Astrocyte (in vitro differentiated cells and primary cell): Measurements from ENCODE around the gene RAD54L2.

ENCODE experiments used
- EZH2 ChIP-seq: IDR thresholded peaks from 2 replicates; pipeline ENCODE4 v1.6.1; 2012; ENCODE audit warnings: mild to moderate bottlenecking, low read length, inconsistent platforms; ENCODE audit not compliant: insufficient read depth
- TF ChIP-seq, protein P1 (sequence below): IDR thresholded peaks from 2 replicates; pipeline ENCODE4 v1.5.1; 2011; ENCODE audit warnings: low read depth, mild to moderate bottlenecking, inconsistent platforms, low read length, moderate library complexity; ENCODE audit not compliant: insufficient read depth

DNA sequence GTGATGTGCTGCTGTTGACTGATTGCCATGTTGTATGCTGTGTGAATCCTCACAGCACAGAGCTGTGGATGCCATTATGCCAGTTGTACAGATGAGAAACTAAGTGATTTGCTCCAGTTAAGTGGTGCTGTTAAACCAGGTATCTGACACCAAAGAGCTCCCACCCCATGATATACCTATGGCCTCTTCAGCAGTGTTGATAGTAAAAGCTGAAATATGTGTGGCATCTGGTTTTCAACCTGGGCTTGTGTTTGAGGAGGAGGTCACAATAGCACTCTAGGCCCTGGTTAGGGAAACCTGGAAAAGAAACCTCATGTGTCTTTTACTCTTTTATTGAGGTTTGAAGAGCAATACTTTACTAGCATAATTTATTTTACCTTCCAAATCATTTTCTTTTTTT, 21.4 kb downstream of the RAD54L2 start:
- TF ChIP-seq, protein P1, sequence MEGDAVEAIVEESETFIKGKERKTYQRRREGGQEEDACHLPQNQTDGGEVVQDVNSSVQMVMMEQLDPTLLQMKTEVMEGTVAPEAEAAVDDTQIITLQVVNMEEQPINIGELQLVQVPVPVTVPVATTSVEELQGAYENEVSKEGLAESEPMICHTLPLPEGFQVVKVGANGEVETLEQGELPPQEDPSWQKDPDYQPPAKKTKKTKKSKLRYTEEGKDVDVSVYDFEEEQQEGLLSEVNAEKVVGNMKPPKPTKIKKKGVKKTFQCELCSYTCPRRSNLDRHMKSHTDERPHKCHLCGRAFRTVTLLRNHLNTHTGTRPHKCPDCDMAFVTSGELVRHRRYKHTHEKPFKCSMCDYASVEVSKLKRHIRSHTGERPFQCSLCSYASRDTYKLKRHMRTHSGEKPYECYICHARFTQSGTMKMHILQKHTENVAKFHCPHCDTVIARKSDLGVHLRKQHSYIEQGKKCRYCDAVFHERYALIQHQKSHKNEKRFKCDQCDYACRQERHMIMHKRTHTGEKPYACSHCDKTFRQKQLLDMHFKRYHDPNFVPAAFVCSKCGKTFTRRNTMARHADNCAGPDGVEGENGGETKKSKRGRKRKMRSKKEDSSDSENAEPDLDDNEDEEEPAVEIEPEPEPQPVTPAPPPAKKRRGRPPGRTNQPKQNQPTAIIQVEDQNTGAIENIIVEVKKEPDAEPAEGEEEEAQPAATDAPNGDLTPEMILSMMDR: no peak
- TF ChIP-seq EZH2: no peak
